ENCODE data around the gene MAN1A1.

The MAN1A1 gene

GRCh38 chr6:119189498-119189897 lies 160.1 kb downstream of the MAN1A1 start:
- no peak overlapping the region for H3K27ac ChIP-seq (ENCODE audit: extremely low read depth, low read depth, low read length)
- TF ChIP-seq ZNF792 (tag by site-specific recombination; IDR thresholded peaks at IDR 0.05) (no peak), BCL11B (tag by site-specific recombination; IDR thresholded peaks at IDR 0.05; ENCODE audit: low read depth) (no peak), ZNF654 (tag by site-specific recombination; IDR thresholded peaks at IDR 0.05; ENCODE audit: low read depth) (no peak), ZEB2 (tag by site-specific recombination; IDR thresholded peaks at IDR 0.05) (no peak), TRIM28 (IDR thresholded peaks at IDR 0.05; ENCODE audit: borderline replicate concordance, low read length) (no peak), ZNF175 (tag by site-specific recombination; IDR thresholded peaks at IDR 0.05) (no peak), GLIS2 (tag by site-specific recombination; IDR thresholded peaks at IDR 0.05) (no peak), SP3 (tag by site-specific recombination; IDR thresholded peaks at IDR 0.05) (no peak), ZNF24 (tag by site-specific recombination; IDR thresholded peaks at IDR 0.05) (no peak), HOXA7 (CRISPR knock-in tag; IDR thresholded peaks at IDR 0.05; ENCODE audit: borderline replicate concordance) (no peak)
- ChIA-PET CTCF (interaction anchor here (0.5 to 0.7 kb wide), 2 partner anchors 58 to 492 kb away, joined by 3 to 4 read pairs; no protein-coding TSS in a partner anchor), POLR2A (no interaction called here)
- H3K36me3 ChIP-seq (ENCODE audit: control insufficient read depth in 2 of 2, insufficient read depth in 1 of 2, low read length in 2 of 2) = peaks cover 3 to 54% of the 10 kb centered on the region in 2 experiments; a peak in 2 of 3 replicates
- no peaks in the 10 kb centered on the region for H3K9me3 ChIP-seq (ENCODE audit: control insufficient read depth, insufficient read depth, low read depth, low read length)
- no peak overlapping the region for H3K4me3 ChIP-seq (ENCODE audit: low read depth, low read length)
- H3K4me1 ChIP-seq (ENCODE audit: control insufficient read depth, insufficient read depth, low read length) = no peaks in the 10 kb centered on the region

DNA sequence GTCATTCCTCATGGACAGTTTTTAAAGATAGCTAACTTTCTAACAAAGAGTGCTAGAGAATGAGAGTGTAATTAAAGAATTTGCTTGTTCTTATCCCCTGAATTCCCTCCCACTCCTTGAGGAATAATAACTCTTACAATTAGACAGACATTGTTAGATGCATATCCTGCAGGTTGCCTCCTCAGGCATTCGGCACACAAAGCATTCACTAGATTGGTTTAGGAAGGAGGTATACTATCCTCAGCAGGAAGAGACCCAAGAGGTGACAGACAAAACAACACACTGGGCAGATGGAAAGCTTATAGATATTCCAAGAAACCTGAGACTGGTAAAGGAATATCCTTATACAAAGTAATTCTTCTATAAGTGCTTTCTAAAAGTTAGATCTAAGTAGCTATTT lies 162.0 kb downstream of the MAN1A1 start:
- Histone ChIP-seq H3K27ac (ENCODE audit: extremely low read depth, low read depth, low read length) (no peak overlapping the region), H3K9me3 (ENCODE audit: control insufficient read depth, insufficient read depth, low read depth, low read length) (no peaks in the 10 kb centered on the region), H3K4me3 (ENCODE audit: low read depth, low read length) (no peak overlapping the region), H3K4me1 (ENCODE audit: control insufficient read depth, insufficient read depth, low read length) (no peaks in the 10 kb centered on the region), H3K36me3 (ENCODE audit: control insufficient read depth in 2 of 2, insufficient read depth in 1 of 2, low read length in 2 of 2) (peaks cover 0 to 53% of the 10 kb centered on the region in 2 experiments; a peak in 1 of 3 replicates)
- ChIA-PET POLR2A (no interaction called here), CTCF (no interaction called here)
- TF ChIP-seq ZNF274 (IDR thresholded peaks at IDR 0.05; ENCODE audit: low read length) = no peak
- no peak for TF ChIP-seq ZNF274 (tag by site-specific recombination; IDR thresholded peaks at IDR 0.05; ENCODE audit: borderline replicate concordance)
- no peak for TF ChIP-seq ZNF548 (tag by site-specific recombination; IDR thresholded peaks at IDR 0.05)
- TF ChIP-seq MYNN (tag by site-specific recombination; IDR thresholded peaks at IDR 0.05; ENCODE audit: borderline replicate concordance) = no peak
- no peak for TF ChIP-seq ZNF2 (tag by site-specific recombination; IDR thresholded peaks at IDR 0.05)
- no peak for TF ChIP-seq ZFHX2 (tag by site-specific recombination; conservative IDR thresholded peaks at IDR 0.05)
- TF ChIP-seq ZNF354C (tag by site-specific recombination; IDR thresholded peaks at IDR 0.05; ENCODE audit: borderline replicate concordance, low read depth) = no peak
- no peak for TF ChIP-seq ZNF561 (tag by site-specific recombination; IDR thresholded peaks at IDR 0.05; ENCODE audit: borderline replicate concordance)
- no peak for TF ChIP-seq ZNF266 (tag by site-specific recombination; IDR thresholded peaks at IDR 0.05; ENCODE audit: low read depth)
- TF ChIP-seq, protein P1, sequence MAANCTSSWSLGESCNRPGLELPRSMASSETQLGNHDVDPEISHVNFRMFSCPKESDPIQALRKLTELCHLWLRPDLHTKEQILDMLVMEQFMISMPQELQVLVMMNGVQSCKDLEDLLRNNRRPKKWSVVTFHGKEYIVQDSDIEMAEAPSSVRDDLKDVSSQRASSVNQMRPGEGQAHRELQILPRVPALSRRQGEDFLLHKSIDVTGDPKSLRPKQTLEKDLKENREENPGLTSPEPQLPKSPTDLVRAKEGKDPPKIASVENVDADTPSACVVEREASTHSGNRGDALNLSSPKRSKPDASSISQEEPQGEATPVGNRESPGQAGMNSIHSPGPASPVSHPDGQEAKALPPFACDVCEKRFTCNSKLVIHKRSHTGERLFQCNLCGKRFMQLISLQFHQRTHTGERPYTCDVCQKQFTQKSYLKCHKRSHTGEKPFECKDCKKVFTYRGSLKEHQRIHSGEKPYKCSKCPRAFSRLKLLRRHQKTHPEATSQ (tag by site-specific recombination; IDR thresholded peaks at IDR 0.05) = no peak
- no peak for TF ChIP-seq ZNF114 (tag by site-specific recombination; IDR thresholded peaks at IDR 0.05)
- no peak for TF ChIP-seq ZNF426 (tag by site-specific recombination; IDR thresholded peaks at IDR 0.05)

GRCh38 chr6:119186490-119186889 lies 163.1 kb downstream of the MAN1A1 start:
- peaks cover 3 to 54% of the 10 kb centered on the region in 2 experiments; a peak in 1 of 3 replicates for H3K36me3 ChIP-seq (ENCODE audit: control insufficient read depth in 2 of 2, insufficient read depth in 1 of 2, low read length in 2 of 2)
- H3K4me1 ChIP-seq (ENCODE audit: control insufficient read depth, insufficient read depth, low read length) = no peaks in the 10 kb centered on the region
- POLR2A ChIA-PET = no interaction called here
- no peaks in the 10 kb centered on the region for H3K9me3 ChIP-seq (ENCODE audit: control insufficient read depth, insufficient read depth, low read depth, low read length)
- TF ChIP-seq RBAK (tag by site-specific recombination; IDR thresholded peaks at IDR 0.05) = no peak
- TF ChIP-seq ZNF324 (tag by site-specific recombination; IDR thresholded peaks at IDR 0.05) = no peak
- TF ChIP-seq GLI2 (tag by site-specific recombination; IDR thresholded peaks at IDR 0.05; ENCODE audit: borderline replicate concordance, low read depth) = no peak
- TF ChIP-seq ZNF792 (tag by site-specific recombination; IDR thresholded peaks at IDR 0.05) = no peak
- no peak for TF ChIP-seq ZNF785 (tag by site-specific recombination; IDR thresholded peaks at IDR 0.05)
- TF ChIP-seq ZNF658 (tag by site-specific recombination; IDR thresholded peaks at IDR 0.05) = no peak
- H3K27ac ChIP-seq (ENCODE audit: extremely low read depth, low read depth, low read length) = no peak overlapping the region
- no peak overlapping the region for H3K4me3 ChIP-seq (ENCODE audit: low read depth, low read length)
- CTCF ChIA-PET = no interaction called here

Measured in HEK293 (cell line).